ENCODE data around the gene CRB3. TPM values are rescaled to one million over a fixed set of nuclear protein-coding genes. Genes with fewer than 3 reads are reported as not detected.
"Not testable (repeated sequence)": the region's sequence is repeated elsewhere in the genome, so short reads cannot be mapped to it uniquely, and the experiment has no call there.

The CRB3 gene
- total RNA-seq, 1 donor from 2014 or later = 58.9 TPM

GRCh38 chr19:6501740-6502648 is 37.9 kb downstream of the CRB3 start, which contains the start of gene TUBB4A:
Gene TUBB4A (minus strand): TSS chr19:6502309. CDS start chr19:6502212, 97 bp downstream.
- peak within 1 kb of the TSS; percentile 67 for H3K4me3 ChIP-seq (ENCODE audit: low read depth, low read length)
- no peak for DNase-seq (ENCODE audit: low read depth)
- TF ChIP-seq CTCF (conservative IDR thresholded peaks at IDR 0.05; ENCODE audit: low read depth, low read length) = no peak

- no peak for TF ChIP-seq CTCF (conservative IDR thresholded peaks at IDR 0.05; ENCODE audit: low read depth, low read length)
- DNase-seq (ENCODE audit: low read depth) = no peak
- no peak overlapping the region for H3K4me3 ChIP-seq (ENCODE audit: low read depth, low read length)
Measured at GRCh38 chr19:6503407-6504201, 39.5 kb downstream of the CRB3 start.

- DNase-seq (ENCODE audit: low read depth); H3K4me3 ChIP-seq (ENCODE audit: low read depth, low read length): not testable (repeated sequence)
Measured at GRCh38 chr19:6508028-6508771, 44.1 kb downstream of the CRB3 start.

GRCh38 chr19:6509118-6509971 is 45.3 kb downstream of the CRB3 start:
- no peak for DNase-seq (ENCODE audit: low read depth)
- H3K4me3 ChIP-seq (ENCODE audit: low read depth, low read length) = no peak overlapping the region
- TF ChIP-seq CTCF (conservative IDR thresholded peaks at IDR 0.05; ENCODE audit: low read depth, low read length) = no peak

GRCh38 chr19:6510618-6511017 is 46.5 kb downstream of the CRB3 start:
- no peak for DNase-seq (ENCODE audit: low read depth)
- H3K4me3 ChIP-seq (ENCODE audit: low read depth, low read length) = no peak overlapping the region
- no peak for TF ChIP-seq CTCF (conservative IDR thresholded peaks at IDR 0.05; ENCODE audit: low read depth, low read length)

GRCh38 chr19:6514089-6514488 is 50.0 kb downstream of the CRB3 start:
- TF ChIP-seq CTCF (conservative IDR thresholded peaks at IDR 0.05; ENCODE audit: low read depth, low read length) = no peak
- H3K4me3 ChIP-seq (ENCODE audit: low read depth, low read length) = no peak overlapping the region
- DNase-seq (ENCODE audit: low read depth) = no peak

Measured in epithelial cell of proximal tubule (primary cell).